SK-N-SH (cell line): ENCODE results near the gene C1QL2. TPM values are rescaled to one million over a fixed set of nuclear protein-coding genes. Genes with fewer than 3 reads are reported as not detected.

ENCODE experiments used
- CTCF ChIA-PET: fragments of 300-600, 350-600 bp; formaldehyde crosslinking; extraction: SDS; loops from one replicate; lab custom pipeline; 2021; lab: Yijun Ruan, JAX
- POLR2A ChIA-PET: fragments of 350-600 bp; sonication (Branson Sonifier 250); formaldehyde crosslinking; extraction: SDS; loops from one replicate; lab custom pipeline; 2020; ENCODE audit warnings: antibody characterized with exemption, inconsistent platforms; lab: Yijun Ruan, JAX
- DNase-seq: peaks from one replicate; pipeline ENCODE4 v3.0.0; 2012
- H2AFZ ChIP-seq: fragments of 200-600 bp; sonication (generic); 2 replicates; pipeline ENCODE4 v1.8.1; 2016; ENCODE audit warnings: antibody characterized with exemption, mild to moderate bottlenecking, low read depth
- H3F3A ChIP-seq: fragments of 200-600 bp; sonication (generic); replicated peaks from 2 replicates; pipeline ENCODE3; 2016; ENCODE audit warnings: antibody characterized with exemption, mild to moderate bottlenecking; ENCODE audit not compliant: insufficient read depth
- H3K27ac ChIP-seq, 2 experiments: fragments of 200-500 bp in 1 of 2; fragments of 200-600 bp in 1 of 2; sonication (Bioruptor generic) in 1 of 2; sonication (generic), shearing (Covaris generic) in 1 of 2; 2 replicates each; pipeline versions ENCODE4 v1.5.1 to v1.6.1; 2014 to 2016; ENCODE audit warnings: low read depth in 2 of 2, inconsistent platforms in 1 of 2, low read length in 1 of 2, mild to moderate bottlenecking in 1 of 2, mixed read lengths in 1 of 2
- H3K27me3 ChIP-seq: fragments of 200-600 bp; sonication (generic), shearing (Covaris generic); 2 replicates; pipeline ENCODE4 v1.6.1; 2016; ENCODE audit warnings: mixed run types; ENCODE audit not compliant: insufficient read depth
- H3K36me3 ChIP-seq, 2 experiments: fragments of 200-500 bp in 1 of 2; fragments of 200-600 bp in 1 of 2; sonication (Bioruptor generic) in 1 of 2; sonication (generic) in 1 of 2; replicated peaks in 1 of 2; 2 replicates each; pipeline versions ENCODE3 to v1.5.1; 2014 to 2016; ENCODE audit warnings: low read length in 1 of 2, mild to moderate bottlenecking in 1 of 2; ENCODE audit not compliant: insufficient read depth in 2 of 2, control insufficient read depth in 1 of 2
- H3K4me1 ChIP-seq, 2 experiments: fragments of 200-500 bp in 1 of 2; fragments of 200-600 bp in 1 of 2; sonication (Bioruptor generic) in 1 of 2; sonication (generic), shearing (Covaris generic) in 1 of 2; 2 replicates each; pipeline versions ENCODE4 v1.5.1 to v1.6.1; 2014 to 2016; ENCODE audit warnings: low read depth in 1 of 2, low read length in 1 of 2, mixed run types in 1 of 2; ENCODE audit not compliant: insufficient read depth in 2 of 2, control insufficient read depth in 1 of 2
- H3K4me2 ChIP-seq: fragments of 200-600 bp; sonication (generic), shearing (Covaris generic); 2 replicates; pipeline ENCODE4 v1.6.1; 2017; ENCODE audit warnings: mixed run types
- H3K4me3 ChIP-seq, 2 experiments: fragments of 200-500 bp in 1 of 2; fragments of 200-600 bp in 1 of 2; sonication (Bioruptor generic) in 1 of 2; sonication (generic), shearing (Covaris generic) in 1 of 2; 2 replicates each; pipeline versions ENCODE4 v1.5.1 to v1.8.1; 2014 to 2016; ENCODE audit warnings: low read depth in 2 of 2, inconsistent platforms in 1 of 2, low read length in 1 of 2, mild to moderate bottlenecking in 1 of 2, mixed read lengths in 1 of 2, moderate library complexity in 1 of 2
- H3K79me2 ChIP-seq: fragments of 200-600 bp; sonication (generic); 2 replicates; pipeline ENCODE4 v1.8.1; 2017; ENCODE audit warnings: mild to moderate bottlenecking; ENCODE audit not compliant: insufficient read depth
- H3K9ac ChIP-seq: fragments of 200-600 bp; sonication (generic); 2 replicates; pipeline ENCODE4 v1.6.1; 2017; ENCODE audit warnings: mixed run types
- H3K9me2 ChIP-seq: fragments of 200-600 bp; sonication (generic); 2 replicates; pipeline ENCODE4 v1.6.1; 2017; ENCODE audit warnings: mixed run types
- H3K9me3 ChIP-seq: fragments of 200-600 bp; sonication (generic); 2 replicates; pipeline ENCODE4 v1.6.1; 2017; ENCODE audit warnings: mixed run types, mild to moderate bottlenecking, moderate library complexity
- H4K20me1 ChIP-seq: fragments of 200-600 bp; sonication (generic); 2 replicates; pipeline ENCODE4 v1.6.1; 2017; ENCODE audit warnings: mild to moderate bottlenecking, mixed run types; ENCODE audit not compliant: insufficient read depth
- ELF1 ChIP-seq: IDR thresholded peaks from 2 replicates; pipeline ENCODE4 v1.4.0; 2012
- EP300 ChIP-seq, 2 experiments: IDR thresholded peaks; 2 replicates each; pipeline versions ENCODE4 v1.4.0 to v1.6.1; 2012; ENCODE audit warnings: borderline replicate concordance in 1 of 2, low read depth in 1 of 2, low read length in 1 of 2
- FOSL2 ChIP-seq: IDR thresholded peaks from 2 replicates; pipeline ENCODE4 v1.4.0; 2012; ENCODE audit warnings: low read depth, mild to moderate bottlenecking, moderate library complexity, borderline replicate concordance
- FOXJ3 ChIP-seq: sonication (generic); formaldehyde crosslinking; IDR thresholded peaks from 2 replicates; pipeline ENCODE4 v1.5.1; 2020; ENCODE audit warnings: mild to moderate bottlenecking, missing genetic modification reagents
- GATA2 ChIP-seq: sonication (generic); formaldehyde crosslinking; IDR thresholded peaks from 2 replicates; pipeline ENCODE4 v1.5.0; 2020; ENCODE audit warnings: mild to moderate bottlenecking, missing genetic modification reagents
- JUND ChIP-seq: IDR thresholded peaks from 2 replicates; pipeline ENCODE4 v1.4.0; 2012
- MEF2A ChIP-seq: IDR thresholded peaks from 2 replicates; pipeline ENCODE4 v1.4.0; 2012; ENCODE audit warnings: low read depth, borderline replicate concordance
- MXI1 ChIP-seq: IDR thresholded peaks from 2 replicates; pipeline ENCODE4 v1.6.1; 2012; ENCODE audit warnings: mild to moderate bottlenecking, low read depth, low read length, improper control_type of control experiment
- NRF1 ChIP-seq: IDR thresholded peaks from 2 replicates; pipeline ENCODE4 v1.6.1; 2012; ENCODE audit warnings: low read depth, mild to moderate bottlenecking, low read length
- POLR2AphosphoS5 ChIP-seq: IDR thresholded peaks from 2 replicates; pipeline ENCODE4 v1.6.1; 2012; ENCODE audit warnings: low read depth, low read length
- RFX5 ChIP-seq: IDR thresholded peaks from 2 replicates; pipeline ENCODE4 v1.6.1; 2012; ENCODE audit warnings: mild to moderate bottlenecking, improper control_type of control experiment, low read length
- SIN3A ChIP-seq: IDR thresholded peaks from 2 replicates; pipeline ENCODE4 v1.6.1; 2012; ENCODE audit warnings: low read depth, mild to moderate bottlenecking, low read length, moderate library complexity, borderline replicate concordance
- TAF1 ChIP-seq: IDR thresholded peaks from 2 replicates; pipeline ENCODE4 v1.6.1; 2012; ENCODE audit warnings: low read depth, mild to moderate bottlenecking, low read length, moderate library complexity, borderline replicate concordance
- TCF12 ChIP-seq: IDR thresholded peaks from 2 replicates; pipeline ENCODE4 v1.4.0; 2012
- WGBS: methylation state at CpG from one replicate; pipeline ENCODE4 v1.1.6; 2017; ENCODE audit warnings: low lambda C conversion rate; 5-methylcytosine and 5-hydroxymethylcytosine counted together
- polyA plus RNA-seq, 3 experiments: library from polyadenylated mRNA; depleted of rRNA; stranded (reverse); fragments of >200 nt; gene quantifications; 2 replicates each; pipeline ENCODE4 v1.2.3, GENCODE V29; 2012
- TF ChIP-seq, protein P1 (sequence below): IDR thresholded peaks from 2 replicates; pipeline ENCODE4; 2012
- TF ChIP-seq, protein P2 (sequence below): fragments of 150-350 bp; IDR thresholded peaks from 2 replicates; pipeline ENCODE4 v1.6.1; 2017; ENCODE audit warnings: antibody characterized with exemption, low read length, low read depth, borderline replicate concordance
- TF ChIP-seq, protein P3 (sequence below): fragments of 150-350 bp; IDR thresholded peaks from 2 replicates; pipeline ENCODE4 v1.6.1; 2016; ENCODE audit warnings: mild to moderate bottlenecking, low read depth, low read length
- TF ChIP-seq, protein P4 (sequence below): IDR thresholded peaks from 2 replicates; pipeline ENCODE4 v1.6.1; 2012; ENCODE audit warnings: mild to moderate bottlenecking, low read depth, low read length, moderate library complexity
- TF ChIP-seq, protein P5 (sequence below): IDR thresholded peaks from 2 replicates; pipeline ENCODE4 v1.4.0; 2012; ENCODE audit warnings: low read depth, borderline replicate concordance

Gene C1QL2
- polyA plus RNA-seq, 1 of the 3 experiments (the other 2 are of a cell fraction) = not detected

DNA sequence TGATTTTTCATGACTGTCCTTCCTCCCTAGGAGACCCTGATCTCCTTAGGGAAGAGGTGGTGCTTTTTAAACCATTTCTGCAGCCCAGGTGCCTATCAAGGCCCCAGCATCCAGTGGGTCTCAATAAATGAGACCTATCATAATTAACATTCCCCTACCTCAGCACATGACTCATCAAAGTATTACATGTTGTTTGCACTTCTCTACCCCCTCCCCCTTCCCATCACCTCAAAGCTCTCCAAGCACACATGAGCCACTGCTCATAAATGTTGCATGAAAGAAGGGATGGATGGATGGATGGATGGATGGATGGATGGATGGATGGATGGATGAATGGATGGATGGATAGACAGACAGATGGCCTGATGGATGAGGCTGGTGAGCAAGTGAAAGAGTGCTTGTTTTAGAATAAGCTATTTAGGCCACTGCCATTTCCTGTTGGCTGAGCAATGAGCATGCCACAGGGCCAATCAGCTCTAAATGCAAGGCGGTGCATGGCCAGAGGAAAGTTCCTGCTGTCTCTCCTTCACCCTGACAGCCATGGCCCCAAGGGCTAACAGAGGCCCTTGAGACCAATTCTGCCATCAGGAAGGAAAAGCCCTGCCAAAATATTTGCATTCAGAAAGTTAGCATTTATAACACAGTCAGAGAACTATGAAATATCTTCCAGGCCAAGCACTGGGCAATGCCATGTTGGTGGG lies 44.2 kb upstream of the C1QL2 start:
- Histone ChIP-seq H3K4me1 (no peaks in the 10 kb centered on the region), H4K20me1 (no peaks in the 10 kb centered on the region), H3K9me3 (no peaks in the 10 kb centered on the region), H3K4me3 (no peak overlapping the region), H3F3A (no peaks in the 10 kb centered on the region), H3K9ac (no peak overlapping the region), H2AFZ (no peak overlapping the region), H3K9me2 (no peaks in the 10 kb centered on the region), H3K79me2 (no peaks in the 10 kb centered on the region), H3K27ac (no peak overlapping the region), H3K27me3 (peaks cover 6% of the 10 kb centered on the region; the same call in 1 of the 2 replicates), H3K36me3 (no peaks in the 10 kb centered on the region), H3K4me2 (no peak overlapping the region)
- DNase-seq = no peak
- 80% methylated on average over 1 of the region's 1 CpG for WGBS
- ChIA-PET CTCF (no interaction called here), POLR2A (no interaction called here)
- TF ChIP-seq, protein P1, sequence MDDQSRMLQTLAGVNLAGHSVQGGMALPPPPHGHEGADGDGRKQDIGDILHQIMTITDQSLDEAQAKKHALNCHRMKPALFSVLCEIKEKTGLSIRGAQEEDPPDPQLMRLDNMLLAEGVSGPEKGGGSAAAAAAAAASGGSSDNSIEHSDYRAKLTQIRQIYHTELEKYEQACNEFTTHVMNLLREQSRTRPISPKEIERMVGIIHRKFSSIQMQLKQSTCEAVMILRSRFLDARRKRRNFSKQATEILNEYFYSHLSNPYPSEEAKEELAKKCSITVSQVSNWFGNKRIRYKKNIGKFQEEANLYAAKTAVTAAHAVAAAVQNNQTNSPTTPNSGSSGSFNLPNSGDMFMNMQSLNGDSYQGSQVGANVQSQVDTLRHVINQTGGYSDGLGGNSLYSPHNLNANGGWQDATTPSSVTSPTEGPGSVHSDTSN = no peak
- TF ChIP-seq MXI1 = no peak
- no peak for TF ChIP-seq JUND
- no peak for TF ChIP-seq TCF12
- TF ChIP-seq FOSL2 = no peak
- TF ChIP-seq MEF2A = no peak
- TF ChIP-seq, protein P2, sequence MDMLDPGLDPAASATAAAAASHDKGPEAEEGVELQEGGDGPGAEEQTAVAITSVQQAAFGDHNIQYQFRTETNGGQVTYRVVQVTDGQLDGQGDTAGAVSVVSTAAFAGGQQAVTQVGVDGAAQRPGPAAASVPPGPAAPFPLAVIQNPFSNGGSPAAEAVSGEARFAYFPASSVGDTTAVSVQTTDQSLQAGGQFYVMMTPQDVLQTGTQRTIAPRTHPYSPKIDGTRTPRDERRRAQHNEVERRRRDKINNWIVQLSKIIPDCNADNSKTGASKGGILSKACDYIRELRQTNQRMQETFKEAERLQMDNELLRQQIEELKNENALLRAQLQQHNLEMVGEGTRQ = no peak
- no peak for TF ChIP-seq GATA2 (CRISPR knock-in tag)
- no peak for TF ChIP-seq TAF1

DNA sequence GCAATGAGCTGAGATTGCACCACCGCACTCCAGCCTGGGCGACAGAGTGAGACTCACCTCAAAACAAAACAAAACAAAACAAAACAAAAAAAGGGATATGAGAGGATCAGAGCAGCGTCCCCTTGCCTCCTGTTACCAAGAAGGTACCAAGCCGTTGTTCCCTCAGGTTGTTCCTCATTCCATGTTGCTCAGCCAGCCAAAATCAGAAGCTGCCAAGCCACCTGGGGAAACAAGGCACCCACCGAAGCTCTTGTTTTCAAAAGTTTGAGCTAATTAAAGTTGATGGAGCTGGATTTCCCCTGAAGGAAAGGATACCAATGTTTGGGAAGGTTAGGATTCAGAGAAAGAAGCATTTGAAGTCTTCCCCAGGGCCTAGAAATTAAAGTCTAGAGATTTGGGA lies 43.3 kb upstream of the C1QL2 start:
- H3F3A ChIP-seq = no peaks in the 10 kb centered on the region
- no peaks in the 10 kb centered on the region for H4K20me1 ChIP-seq
- H3K4me3 ChIP-seq = no peak overlapping the region
- H3K9me3 ChIP-seq = no peaks in the 10 kb centered on the region
- H3K36me3 ChIP-seq = no peaks in the 10 kb centered on the region
- H3K9ac ChIP-seq = no peak overlapping the region
- POLR2A ChIA-PET = no interaction called here
- no peak overlapping the region for H2AFZ ChIP-seq
- no peak overlapping the region for H3K27ac ChIP-seq
- H3K27me3 ChIP-seq = peaks cover 6% of the 10 kb centered on the region; the same call in 1 of the 2 replicates
- no peak overlapping the region for H3K4me2 ChIP-seq
- no peak for DNase-seq
- CTCF ChIA-PET = interaction anchor here (1.2 kb wide), 1 partner anchor 8 kb away, joined by 4 read pairs; no protein-coding TSS in a partner anchor
- H3K4me1 ChIP-seq = no peaks in the 10 kb centered on the region
- no peaks in the 10 kb centered on the region for H3K79me2 ChIP-seq
- 50% methylated on average over 5 of the region's 5 CpGs for WGBS
- no peaks in the 10 kb centered on the region for H3K9me2 ChIP-seq
- TF ChIP-seq NRF1 (no peak), SIN3A (no peak), ELF1 (no peak), EP300 (IDR thresholded peaks at IDR 0.05; ENCODE audit: borderline replicate concordance in 1 of 2, low read depth in 1 of 2, low read length in 1 of 2) (no peak), RFX5 (no peak), FOXJ3 (no peak), POLR2AphosphoS5 (no peak)
- TF ChIP-seq, protein P3, sequence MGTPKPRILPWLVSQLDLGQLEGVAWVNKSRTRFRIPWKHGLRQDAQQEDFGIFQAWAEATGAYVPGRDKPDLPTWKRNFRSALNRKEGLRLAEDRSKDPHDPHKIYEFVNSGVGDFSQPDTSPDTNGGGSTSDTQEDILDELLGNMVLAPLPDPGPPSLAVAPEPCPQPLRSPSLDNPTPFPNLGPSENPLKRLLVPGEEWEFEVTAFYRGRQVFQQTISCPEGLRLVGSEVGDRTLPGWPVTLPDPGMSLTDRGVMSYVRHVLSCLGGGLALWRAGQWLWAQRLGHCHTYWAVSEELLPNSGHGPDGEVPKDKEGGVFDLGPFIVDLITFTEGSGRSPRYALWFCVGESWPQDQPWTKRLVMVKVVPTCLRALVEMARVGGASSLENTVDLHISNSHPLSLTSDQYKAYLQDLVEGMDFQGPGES = no peak
- TF ChIP-seq, protein P4, sequence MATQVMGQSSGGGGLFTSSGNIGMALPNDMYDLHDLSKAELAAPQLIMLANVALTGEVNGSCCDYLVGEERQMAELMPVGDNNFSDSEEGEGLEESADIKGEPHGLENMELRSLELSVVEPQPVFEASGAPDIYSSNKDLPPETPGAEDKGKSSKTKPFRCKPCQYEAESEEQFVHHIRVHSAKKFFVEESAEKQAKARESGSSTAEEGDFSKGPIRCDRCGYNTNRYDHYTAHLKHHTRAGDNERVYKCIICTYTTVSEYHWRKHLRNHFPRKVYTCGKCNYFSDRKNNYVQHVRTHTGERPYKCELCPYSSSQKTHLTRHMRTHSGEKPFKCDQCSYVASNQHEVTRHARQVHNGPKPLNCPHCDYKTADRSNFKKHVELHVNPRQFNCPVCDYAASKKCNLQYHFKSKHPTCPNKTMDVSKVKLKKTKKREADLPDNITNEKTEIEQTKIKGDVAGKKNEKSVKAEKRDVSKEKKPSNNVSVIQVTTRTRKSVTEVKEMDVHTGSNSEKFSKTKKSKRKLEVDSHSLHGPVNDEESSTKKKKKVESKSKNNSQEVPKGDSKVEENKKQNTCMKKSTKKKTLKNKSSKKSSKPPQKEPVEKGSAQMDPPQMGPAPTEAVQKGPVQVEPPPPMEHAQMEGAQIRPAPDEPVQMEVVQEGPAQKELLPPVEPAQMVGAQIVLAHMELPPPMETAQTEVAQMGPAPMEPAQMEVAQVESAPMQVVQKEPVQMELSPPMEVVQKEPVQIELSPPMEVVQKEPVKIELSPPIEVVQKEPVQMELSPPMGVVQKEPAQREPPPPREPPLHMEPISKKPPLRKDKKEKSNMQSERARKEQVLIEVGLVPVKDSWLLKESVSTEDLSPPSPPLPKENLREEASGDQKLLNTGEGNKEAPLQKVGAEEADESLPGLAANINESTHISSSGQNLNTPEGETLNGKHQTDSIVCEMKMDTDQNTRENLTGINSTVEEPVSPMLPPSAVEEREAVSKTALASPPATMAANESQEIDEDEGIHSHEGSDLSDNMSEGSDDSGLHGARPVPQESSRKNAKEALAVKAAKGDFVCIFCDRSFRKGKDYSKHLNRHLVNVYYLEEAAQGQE = no peak
- TF ChIP-seq, protein P5, sequence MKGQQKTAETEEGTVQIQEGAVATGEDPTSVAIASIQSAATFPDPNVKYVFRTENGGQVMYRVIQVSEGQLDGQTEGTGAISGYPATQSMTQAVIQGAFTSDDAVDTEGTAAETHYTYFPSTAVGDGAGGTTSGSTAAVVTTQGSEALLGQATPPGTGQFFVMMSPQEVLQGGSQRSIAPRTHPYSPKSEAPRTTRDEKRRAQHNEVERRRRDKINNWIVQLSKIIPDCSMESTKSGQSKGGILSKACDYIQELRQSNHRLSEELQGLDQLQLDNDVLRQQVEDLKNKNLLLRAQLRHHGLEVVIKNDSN = no peak
